SU-DHL-6 (cell line): ENCODE data around the gene CARD11.

Experiments used
- H2AFZ ChIP-seq: fragments of 200-600 bp; sonication (generic); 2 replicates; pipeline ENCODE4 v1.6.1; 2014; ENCODE audit warnings: low read depth, mild to moderate bottlenecking, moderate library complexity, mixed read lengths, antibody characterized with exemption, low read length; ENCODE audit not compliant: severe bottlenecking
- H3F3A ChIP-seq: fragments of 200-600 bp; shearing (Covaris generic); 2 replicates; pipeline ENCODE4 v1.6.0; 2016; ENCODE audit warnings: antibody characterized with exemption, mild to moderate bottlenecking; ENCODE audit not compliant: insufficient read depth
- H3K27ac ChIP-seq: fragments of 200-600 bp; sonication (generic); 2 replicates; pipeline ENCODE4 v1.5.1; 2016; ENCODE audit warnings: low read depth, mild to moderate bottlenecking, low read length, moderate library complexity, mixed read lengths
- H3K27me3 ChIP-seq: fragments of 200-600 bp; sonication (generic), shearing (Covaris generic); 2 replicates; pipeline ENCODE4 v1.6.0; 2014; ENCODE audit warnings: mild to moderate bottlenecking, low read length
- H3K36me3 ChIP-seq: fragments of 200-600 bp; sonication (generic); 2 replicates; pipeline ENCODE4 v1.6.1; 2014; ENCODE audit warnings: mild to moderate bottlenecking, low read length, mixed read lengths
- H3K4me2 ChIP-seq: fragments of 300-600, 200-600 bp; shearing (Covaris generic), sonication (generic); 2 replicates; pipeline ENCODE4 v1.6.0; 2014; ENCODE audit warnings: low read length, low read depth, mild to moderate bottlenecking; ENCODE audit not compliant: poor library complexity, severe bottlenecking
- H3K4me3 ChIP-seq: fragments of 200-600 bp; sonication (generic); 2 replicates; pipeline ENCODE4 v1.5.1; 2014; ENCODE audit warnings: antibody characterized with exemption, low read length, mild to moderate bottlenecking, mixed read lengths; ENCODE audit not compliant: insufficient read depth, poor library complexity, severe bottlenecking
- H3K79me2 ChIP-seq: fragments of 200-600 bp; sonication (generic); 2 replicates; pipeline ENCODE4 v1.6.1; 2014; ENCODE audit warnings: mild to moderate bottlenecking, low read length, moderate library complexity; ENCODE audit not compliant: insufficient read depth
- H3K9ac ChIP-seq: fragments of 200-600 bp; sonication (generic); 2 replicates; pipeline ENCODE4 v1.7.0; 2014; ENCODE audit warnings: mild to moderate bottlenecking, low read length
- H3K9me2 ChIP-seq: fragments of 200-600 bp; sonication (generic); replicated peaks from 2 replicates; pipeline ENCODE4 v1.6.1; 2014; ENCODE audit warnings: low read length; ENCODE audit not compliant: insufficient read depth
- H3K9me3 ChIP-seq: fragments of 200-600 bp; sonication (generic); 2 replicates; pipeline ENCODE4 v1.6.1; 2014; ENCODE audit warnings: low read length, mixed read lengths; ENCODE audit not compliant: insufficient read depth
- H4K20me1 ChIP-seq: fragments of 200-600 bp; sonication (generic); 2 replicates; pipeline ENCODE4 v1.6.1; 2014; ENCODE audit warnings: low read depth, mild to moderate bottlenecking, antibody characterized with exemption, low read length, moderate library complexity, mixed read lengths
- EZH2phosphoT487 ChIP-seq: fragments of 200-600 bp; sonication (generic), shearing (Covaris generic); conservative IDR thresholded peaks from 2 replicates; pipeline ENCODE4 v1.6.1; 2018; ENCODE audit warnings: mild to moderate bottlenecking, antibody characterized with exemption, low read length, moderate library complexity, mixed read lengths
- TF ChIP-seq, protein P1 (sequence below): fragments of 200-600 bp; sonication (generic); IDR thresholded peaks from one replicate; pipeline ENCODE4 v1.5.1; 2017; ENCODE audit warnings: antibody characterized with exemption, mild to moderate bottlenecking, low read length, moderate library complexity; ENCODE audit not compliant: insufficient read depth, poor library complexity, severe bottlenecking

The CARD11 gene

DNA sequence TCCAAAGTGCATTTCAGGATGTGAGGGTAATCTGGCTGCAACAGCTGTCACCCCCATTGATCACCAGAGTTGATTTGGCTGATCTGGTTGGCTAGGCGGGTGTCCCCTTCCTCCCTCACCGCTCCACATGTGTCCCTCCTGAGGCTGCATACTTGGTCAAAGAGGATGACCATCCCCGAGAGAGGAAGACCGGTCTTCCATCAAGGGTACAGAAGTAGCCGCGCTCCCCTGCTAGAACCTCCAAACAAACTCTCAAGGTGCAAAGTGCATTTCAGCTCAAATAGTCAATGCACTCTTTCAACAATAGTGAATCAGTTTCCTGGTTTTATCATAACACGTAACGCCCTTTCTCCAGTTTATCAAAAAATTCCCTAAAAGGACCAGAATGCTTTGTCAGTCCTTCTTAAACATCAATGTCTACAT, 44.6 kb downstream of the CARD11 start:
- H3K36me3 ChIP-seq, result 0 out of 2 replicates have a peak, but pooled peaks cover 3% of the 10 kb centered on the region
- TF ChIP-seq, protein P1, sequence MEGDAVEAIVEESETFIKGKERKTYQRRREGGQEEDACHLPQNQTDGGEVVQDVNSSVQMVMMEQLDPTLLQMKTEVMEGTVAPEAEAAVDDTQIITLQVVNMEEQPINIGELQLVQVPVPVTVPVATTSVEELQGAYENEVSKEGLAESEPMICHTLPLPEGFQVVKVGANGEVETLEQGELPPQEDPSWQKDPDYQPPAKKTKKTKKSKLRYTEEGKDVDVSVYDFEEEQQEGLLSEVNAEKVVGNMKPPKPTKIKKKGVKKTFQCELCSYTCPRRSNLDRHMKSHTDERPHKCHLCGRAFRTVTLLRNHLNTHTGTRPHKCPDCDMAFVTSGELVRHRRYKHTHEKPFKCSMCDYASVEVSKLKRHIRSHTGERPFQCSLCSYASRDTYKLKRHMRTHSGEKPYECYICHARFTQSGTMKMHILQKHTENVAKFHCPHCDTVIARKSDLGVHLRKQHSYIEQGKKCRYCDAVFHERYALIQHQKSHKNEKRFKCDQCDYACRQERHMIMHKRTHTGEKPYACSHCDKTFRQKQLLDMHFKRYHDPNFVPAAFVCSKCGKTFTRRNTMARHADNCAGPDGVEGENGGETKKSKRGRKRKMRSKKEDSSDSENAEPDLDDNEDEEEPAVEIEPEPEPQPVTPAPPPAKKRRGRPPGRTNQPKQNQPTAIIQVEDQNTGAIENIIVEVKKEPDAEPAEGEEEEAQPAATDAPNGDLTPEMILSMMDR, result no peak
- TF ChIP-seq EZH2phosphoT487, result no peak
- peaks cover 5% of the 10 kb centered on the region; the same call in 1 of the 2 replicates for H3K9me3 ChIP-seq
- H3K9ac ChIP-seq, result no peak overlapping the region
- H3K9me2 ChIP-seq, result no peaks in the 10 kb centered on the region
- H3F3A ChIP-seq, result no peaks in the 10 kb centered on the region
- no peaks in the 10 kb centered on the region for H4K20me1 ChIP-seq
- H3K27me3 ChIP-seq, result no peaks in the 10 kb centered on the region
- no peak overlapping the region for H3K4me3 ChIP-seq
- H3K79me2 ChIP-seq, result peaks cover 79% of the 10 kb centered on the region
- no peak overlapping the region for H2AFZ ChIP-seq
- no peak overlapping the region for H3K27ac ChIP-seq
- H3K4me2 ChIP-seq, result no peak overlapping the region

DNA sequence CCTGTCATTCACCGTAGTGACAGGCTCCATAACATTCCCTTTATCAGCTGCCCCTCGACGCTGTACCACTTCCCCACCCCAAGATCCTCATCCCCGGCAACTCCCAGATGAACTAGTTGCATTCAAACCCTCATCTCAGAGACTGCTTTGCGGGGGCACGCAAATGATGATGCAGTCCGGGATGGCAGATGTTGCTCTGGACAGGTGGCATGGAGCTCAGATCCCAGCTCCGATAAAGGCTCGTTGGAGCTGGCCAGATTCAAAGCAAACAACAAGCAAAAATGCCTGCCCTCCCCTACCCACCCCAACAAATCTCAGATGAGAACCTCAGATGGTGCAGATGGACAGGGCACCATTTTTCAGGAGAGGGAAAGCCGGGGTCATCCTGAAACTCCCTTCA, 46.7 kb downstream of the CARD11 start:
- no peaks in the 10 kb centered on the region for H3K27me3 ChIP-seq
- H2AFZ ChIP-seq, result no peak overlapping the region
- peaks cover 6% of the 10 kb centered on the region; the same call in 1 of the 2 replicates for H3K36me3 ChIP-seq
- H4K20me1 ChIP-seq, result no peaks in the 10 kb centered on the region
- H3K4me2 ChIP-seq, result no peak overlapping the region
- H3K9me2 ChIP-seq, result no peaks in the 10 kb centered on the region
- H3K27ac ChIP-seq, result no peak overlapping the region
- H3K9ac ChIP-seq, result no peak overlapping the region
- peaks cover 7% of the 10 kb centered on the region; the same call in 1 of the 2 replicates for H3K9me3 ChIP-seq
- no peak overlapping the region for H3K4me3 ChIP-seq
- H3K79me2 ChIP-seq, result peaks cover 73% of the 10 kb centered on the region
- H3F3A ChIP-seq, result no peaks in the 10 kb centered on the region
- TF ChIP-seq, protein P1, result no peak
- no peak for TF ChIP-seq EZH2phosphoT487

DNA sequence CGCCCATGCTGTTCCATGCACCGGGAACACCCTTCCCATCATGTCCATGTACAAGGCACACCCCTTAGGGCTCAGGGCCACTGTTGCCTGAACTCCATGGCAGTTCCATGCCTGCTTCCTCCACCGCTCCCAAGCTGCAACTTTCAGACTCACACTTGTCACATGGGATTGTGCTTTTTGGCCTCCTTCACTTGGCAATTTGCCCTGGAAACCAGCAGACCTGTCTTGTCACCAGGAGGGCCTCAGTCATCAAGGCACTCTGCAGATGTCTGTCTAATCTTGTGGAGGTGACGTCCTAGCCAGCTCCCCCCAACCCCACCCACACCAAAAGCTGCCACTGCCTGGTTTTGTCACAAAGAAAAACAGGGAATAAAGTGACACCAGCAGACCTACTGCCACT, 47.5 kb downstream of the CARD11 start:
- H3K9ac ChIP-seq, result no peak overlapping the region
- H3K36me3 ChIP-seq, result peaks cover 10% of the 10 kb centered on the region; the same call in 1 of the 2 replicates
- no peak overlapping the region for H2AFZ ChIP-seq
- H3K27ac ChIP-seq, result no peak overlapping the region
- no peak overlapping the region for H3K4me3 ChIP-seq
- H4K20me1 ChIP-seq, result no peaks in the 10 kb centered on the region
- no peaks in the 10 kb centered on the region for H3F3A ChIP-seq
- no peaks in the 10 kb centered on the region for H3K27me3 ChIP-seq
- H3K9me3 ChIP-seq, result peaks cover 10% of the 10 kb centered on the region; the same call in 1 of the 2 replicates
- H3K4me2 ChIP-seq, result no peak overlapping the region
- TF ChIP-seq, protein P1, result no peak
- no peak for TF ChIP-seq EZH2phosphoT487
- H3K9me2 ChIP-seq, result no peaks in the 10 kb centered on the region
- H3K79me2 ChIP-seq, result peaks cover 73% of the 10 kb centered on the region
